ENCODE results near the gene PEAR1. TPM values are rescaled to one million over a fixed set of nuclear protein-coding genes. Genes with fewer than 3 reads are reported as not detected.
A peak's percentile ranks its signal among the peaks of the same experiment; 100 is the strongest.

The PEAR1 gene
- total and polyA plus RNA-seq, 2 donors (not counting 1 experiment from before 2014, with no cell fraction given): 2.6 to 41.5 TPM

- H3K79me2 ChIP-seq (ENCODE audit: control insufficient read depth, insufficient read depth, low read length): peaks cover 60% of the 10 kb centered on the region
- peaks cover 54% of the 10 kb centered on the region for H3K4me1 ChIP-seq (ENCODE audit: control insufficient read depth, extremely low read depth, insufficient read depth, low read length)
- peaks cover 4% of the 10 kb centered on the region for H3K36me3 ChIP-seq (ENCODE audit: control insufficient read depth, insufficient read depth, low read length)
- no peaks in the 10 kb centered on the region for H3K9me3 ChIP-seq (ENCODE audit: control insufficient read depth, insufficient read depth, low read depth, low read length)
- H2AFZ ChIP-seq (ENCODE audit: low read length): no peak overlapping the region
- no peak for TF ChIP-seq EZH2 (IDR thresholded peaks at IDR 0.05; ENCODE audit: low read length, missing control alignments)
- TF ChIP-seq, protein P1, sequence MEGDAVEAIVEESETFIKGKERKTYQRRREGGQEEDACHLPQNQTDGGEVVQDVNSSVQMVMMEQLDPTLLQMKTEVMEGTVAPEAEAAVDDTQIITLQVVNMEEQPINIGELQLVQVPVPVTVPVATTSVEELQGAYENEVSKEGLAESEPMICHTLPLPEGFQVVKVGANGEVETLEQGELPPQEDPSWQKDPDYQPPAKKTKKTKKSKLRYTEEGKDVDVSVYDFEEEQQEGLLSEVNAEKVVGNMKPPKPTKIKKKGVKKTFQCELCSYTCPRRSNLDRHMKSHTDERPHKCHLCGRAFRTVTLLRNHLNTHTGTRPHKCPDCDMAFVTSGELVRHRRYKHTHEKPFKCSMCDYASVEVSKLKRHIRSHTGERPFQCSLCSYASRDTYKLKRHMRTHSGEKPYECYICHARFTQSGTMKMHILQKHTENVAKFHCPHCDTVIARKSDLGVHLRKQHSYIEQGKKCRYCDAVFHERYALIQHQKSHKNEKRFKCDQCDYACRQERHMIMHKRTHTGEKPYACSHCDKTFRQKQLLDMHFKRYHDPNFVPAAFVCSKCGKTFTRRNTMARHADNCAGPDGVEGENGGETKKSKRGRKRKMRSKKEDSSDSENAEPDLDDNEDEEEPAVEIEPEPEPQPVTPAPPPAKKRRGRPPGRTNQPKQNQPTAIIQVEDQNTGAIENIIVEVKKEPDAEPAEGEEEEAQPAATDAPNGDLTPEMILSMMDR (conservative IDR thresholded peaks at IDR 0.05 in 1 of 2, IDR thresholded peaks at IDR 0.05 in 1 of 2; ENCODE audit: low read depth in 1 of 2, low read length in 2 of 2): no peak
- no peaks in the 10 kb centered on the region for H3K27me3 ChIP-seq (ENCODE audit: control insufficient read depth, insufficient read depth, low read length)
- H3K4me3 ChIP-seq (replicated peaks in 1 of 4; ENCODE audit: control extremely low read depth in 1 of 4, insufficient read depth in 1 of 4, low read depth in 3 of 4, low read length in 4 of 4): peak overlapping the region in 3 of 4 experiments; percentile 14 to 30 (median 20)
- peak overlapping the region; percentile 55 for H3K9ac ChIP-seq (ENCODE audit: insufficient read depth, low read length)
- peak overlapping the region; percentile 95 for H3K27ac ChIP-seq (ENCODE audit: insufficient read depth, low read length)
- H3K4me2 ChIP-seq (ENCODE audit: extremely low read depth, insufficient read depth, low read length): peak overlapping the region; percentile 80
- no peaks in the 10 kb centered on the region for H4K20me1 ChIP-seq (ENCODE audit: control insufficient read depth, extremely low read depth, insufficient read depth, low read length)
- DNase-seq (ENCODE audit: low read depth in 2 of 2): peak; percentile 84 to 96
Measured at GRCh38 chr1:156896490-156897033, 3.0 kb downstream of the PEAR1 start.

DNA sequence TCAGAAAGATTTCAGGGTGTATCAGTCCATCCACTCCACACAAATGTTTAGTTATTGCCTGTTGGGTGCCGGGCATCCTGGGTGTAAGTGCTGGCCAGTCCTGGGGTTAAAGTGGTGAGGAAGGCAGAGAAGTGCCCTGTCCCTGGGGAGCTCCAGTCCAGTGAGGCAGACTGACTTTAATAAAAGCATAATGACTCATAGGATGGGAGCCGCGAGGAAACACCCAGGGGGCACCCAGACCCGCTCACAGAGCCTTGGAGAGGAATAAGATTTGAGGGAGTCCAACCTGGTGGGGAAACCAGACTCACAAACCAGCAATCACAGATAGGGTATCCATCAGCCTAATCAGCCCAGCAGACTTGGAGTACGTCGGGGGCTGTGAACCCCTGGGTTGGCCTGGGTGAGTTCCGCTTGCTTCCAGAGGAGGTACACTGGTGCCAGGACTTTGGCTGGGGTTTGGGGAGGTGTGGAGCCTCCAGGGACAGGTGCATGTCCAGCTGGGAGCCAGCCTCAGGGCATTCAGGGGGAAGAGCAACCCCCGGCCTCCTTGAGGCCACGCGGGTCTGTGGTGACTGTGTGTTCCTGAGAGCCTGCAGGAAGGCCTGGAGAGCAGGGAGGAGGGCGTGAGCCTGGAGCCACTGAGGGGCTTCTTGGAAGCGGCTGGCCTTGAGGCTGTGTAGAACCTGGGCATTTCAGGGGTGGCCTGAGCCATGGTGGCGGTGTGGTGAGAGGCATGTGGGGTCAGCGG is 3.7 kb downstream of the PEAR1 start:
- no peaks in the 10 kb centered on the region for H4K20me1 ChIP-seq (ENCODE audit: control insufficient read depth, extremely low read depth, insufficient read depth, low read length)
- H3K4me2 ChIP-seq (ENCODE audit: extremely low read depth, insufficient read depth, low read length): peak overlapping the region; percentile 80
- peaks cover 60% of the 10 kb centered on the region for H3K4me1 ChIP-seq (ENCODE audit: control insufficient read depth, extremely low read depth, insufficient read depth, low read length)
- peaks cover 4% of the 10 kb centered on the region for H3K36me3 ChIP-seq (ENCODE audit: control insufficient read depth, insufficient read depth, low read length)
- H3K9ac ChIP-seq (ENCODE audit: insufficient read depth, low read length): peak overlapping the region; percentile 55
- H3K27me3 ChIP-seq (ENCODE audit: control insufficient read depth, insufficient read depth, low read length): no peaks in the 10 kb centered on the region
- TF ChIP-seq, protein P1 (conservative IDR thresholded peaks at IDR 0.05 in 1 of 2, IDR thresholded peaks at IDR 0.05 in 1 of 2; ENCODE audit: low read depth in 1 of 2, low read length in 2 of 2): no peak
- TF ChIP-seq EZH2 (IDR thresholded peaks at IDR 0.05; ENCODE audit: low read length, missing control alignments): no peak
- H3K9me3 ChIP-seq (ENCODE audit: control insufficient read depth, insufficient read depth, low read depth, low read length): no peaks in the 10 kb centered on the region
- peak overlapping the region; percentile 95 for H3K27ac ChIP-seq (ENCODE audit: insufficient read depth, low read length)
- peaks cover 66% of the 10 kb centered on the region for H3K79me2 ChIP-seq (ENCODE audit: control insufficient read depth, insufficient read depth, low read length)
- peak overlapping the region in 2 of 4 experiments; percentile 14 to 30 for H3K4me3 ChIP-seq (replicated peaks in 1 of 4; ENCODE audit: control extremely low read depth in 1 of 4, insufficient read depth in 1 of 4, low read depth in 3 of 4, low read length in 4 of 4)
- H2AFZ ChIP-seq (ENCODE audit: low read length): no peak overlapping the region
- peak; percentile 57 to 78 for DNase-seq (ENCODE audit: low read depth in 2 of 2)

DNA sequence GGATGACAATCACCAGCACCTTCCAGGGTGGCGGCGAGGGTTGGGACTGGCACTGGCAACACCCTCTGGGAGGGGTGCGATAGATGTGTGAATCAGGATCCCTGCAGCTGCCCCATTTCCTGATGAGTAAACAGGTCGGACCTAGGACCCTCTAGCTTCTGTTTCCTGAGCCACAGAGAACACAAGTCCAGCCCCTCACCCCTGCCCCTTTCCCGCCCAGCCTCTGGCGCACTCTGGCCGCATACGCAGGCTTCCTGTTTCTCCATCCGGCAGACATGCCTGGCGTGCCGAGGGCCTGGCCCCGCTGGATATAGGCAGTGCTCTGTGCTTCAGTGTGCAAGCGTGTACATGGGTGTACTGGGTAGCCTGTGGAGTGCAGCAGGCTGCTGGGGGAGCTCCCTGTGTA is 4.6 kb downstream of the PEAR1 start:
- DNase-seq (ENCODE audit: low read depth in 2 of 2): peak; percentile 68 to 79
- peak overlapping the region in 1 of 4 experiments; percentile 14 for H3K4me3 ChIP-seq (replicated peaks in 1 of 4; ENCODE audit: control extremely low read depth in 1 of 4, insufficient read depth in 1 of 4, low read depth in 3 of 4, low read length in 4 of 4)
- H3K27me3 ChIP-seq (ENCODE audit: control insufficient read depth, insufficient read depth, low read length): no peaks in the 10 kb centered on the region
- TF ChIP-seq EZH2 (IDR thresholded peaks at IDR 0.05; ENCODE audit: low read length, missing control alignments): no peak
- TF ChIP-seq, protein P1 (conservative IDR thresholded peaks at IDR 0.05 in 1 of 2, IDR thresholded peaks at IDR 0.05 in 1 of 2; ENCODE audit: low read depth in 1 of 2, low read length in 2 of 2): no peak
- peak overlapping the region; percentile 95 for H3K27ac ChIP-seq (ENCODE audit: insufficient read depth, low read length)
- H3K4me2 ChIP-seq (ENCODE audit: extremely low read depth, insufficient read depth, low read length): peak overlapping the region; percentile 39
- H3K79me2 ChIP-seq (ENCODE audit: control insufficient read depth, insufficient read depth, low read length): peaks cover 74% of the 10 kb centered on the region
- peaks cover 67% of the 10 kb centered on the region for H3K4me1 ChIP-seq (ENCODE audit: control insufficient read depth, extremely low read depth, insufficient read depth, low read length)
- H3K9ac ChIP-seq (ENCODE audit: insufficient read depth, low read length): peak overlapping the region; percentile 52
- H4K20me1 ChIP-seq (ENCODE audit: control insufficient read depth, extremely low read depth, insufficient read depth, low read length): no peaks in the 10 kb centered on the region
- no peaks in the 10 kb centered on the region for H3K9me3 ChIP-seq (ENCODE audit: control insufficient read depth, insufficient read depth, low read depth, low read length)
- H2AFZ ChIP-seq (ENCODE audit: low read length): no peak overlapping the region
- H3K36me3 ChIP-seq (ENCODE audit: control insufficient read depth, insufficient read depth, low read length): peaks cover 4% of the 10 kb centered on the region

Data from fibroblast of lung (primary cell).